Measurements from ENCODE around the gene CRYBB1. TPM values are rescaled to one million over a fixed set of nuclear protein-coding genes. Genes with fewer than 3 reads are reported as not detected.

CRYBB1 gene
- total and polyA plus RNA-seq, 4 donors: 0.14 to 1.1 (median 0.45) TPM

GRCh38 chr22:26656891-26657851, 39.3 kb upstream of the CRYBB1 start, which contains the start of gene MIAT:
MIAT (plus strand) TSS chr22:26657588.
- peak in 1 of 3 donors; percentile 35 for DNase-seq

GRCh38 chr22:26651815-26652214, 34.0 kb upstream of the CRYBB1 start:
- H3K4me1 ChIP-seq (ENCODE audit: control insufficient read depth in 5 of 5, insufficient read depth in 5 of 5, low read length in 5 of 5): no peaks in the 10 kb centered on the region
- no peaks in the 10 kb centered on the region for H3K36me3 ChIP-seq (ENCODE audit: control insufficient read depth in 4 of 4, insufficient read depth in 4 of 4, low read length in 4 of 4)
- no peak overlapping the region for H3K27ac ChIP-seq (ENCODE audit: low read depth in 1 of 2, low read length in 1 of 2)
- no peak for TF ChIP-seq CTCF (IDR thresholded peaks at IDR 0.05; ENCODE audit: control extremely low read depth, extremely low read depth)
- WGBS, 2 donors: 70 to 76% methylated on average over 10 of the region's 10 CpGs
- H3K9me3 ChIP-seq (ENCODE audit: control insufficient read depth in 4 of 4, insufficient read depth in 3 of 4, low read length in 3 of 4): peaks cover 0 to 1% (median 0%) of the 10 kb centered on the region in 4 donors
- ATAC-seq (ENCODE audit: insufficient read depth, low FRiP score) (no peak), DNase-seq (no peak)
- H3K27me3 ChIP-seq (ENCODE audit: control insufficient read depth in 3 of 3, insufficient read depth in 3 of 3, low read length in 2 of 3): peaks cover 0 to 63% (median 31%) of the 10 kb centered on the region in 3 donors
- H3K4me3 ChIP-seq: no peak overlapping the region
- H3K9ac ChIP-seq (ENCODE audit: insufficient read depth in 1 of 2, low read length in 2 of 2): no peak overlapping the region

More at GRCh38 chr22:26656891-26657851, 39.3 kb upstream of the CRYBB1 start, which contains the start of gene MIAT:
- Histone ChIP-seq H3K27me3 (ENCODE audit: control insufficient read depth in 3 of 3, insufficient read depth in 3 of 3, low read length in 2 of 3) (peaks cover 0 to 64% (median 52%) of the 10 kb centered on the region in 3 donors), H3K36me3 (ENCODE audit: control insufficient read depth in 4 of 4, insufficient read depth in 4 of 4, low read length in 4 of 4) (no peaks in the 10 kb centered on the region), H3K9me3 (ENCODE audit: control insufficient read depth in 4 of 4, insufficient read depth in 3 of 4, low read length in 3 of 4) (no peaks in the 10 kb centered on the region), H3K27ac (ENCODE audit: low read depth in 1 of 2, low read length in 1 of 2) (no peak within 1 kb of the TSS), H3K4me3 (no peak within 1 kb of the TSS), H3K9ac (ENCODE audit: insufficient read depth in 1 of 2, low read length in 2 of 2) (no peak within 1 kb of the TSS), H3K4me1 (ENCODE audit: control insufficient read depth in 5 of 5, insufficient read depth in 5 of 5, low read length in 5 of 5) (peaks cover 0 to 13% (median 0%) of the 10 kb centered on the region in 5 donors)
- no peak for TF ChIP-seq CTCF (IDR thresholded peaks at IDR 0.05; ENCODE audit: control extremely low read depth, extremely low read depth)
- WGBS, 2 donors: 2 to 3% methylated on average over 62 of the region's 62 CpGs
- ATAC-seq (ENCODE audit: insufficient read depth, low FRiP score): peak; percentile 38

- TF ChIP-seq CTCF (IDR thresholded peaks at IDR 0.05; ENCODE audit: control extremely low read depth, extremely low read depth): no peak
- H3K27me3 ChIP-seq (ENCODE audit: control insufficient read depth in 3 of 3, insufficient read depth in 3 of 3, low read length in 2 of 3): peaks cover 0 to 59% (median 38%) of the 10 kb centered on the region in 3 donors
- no peak overlapping the region for H3K4me3 ChIP-seq
- no peak overlapping the region for H3K27ac ChIP-seq (ENCODE audit: low read depth in 1 of 2, low read length in 1 of 2)
- no peaks in the 10 kb centered on the region for H3K36me3 ChIP-seq (ENCODE audit: control insufficient read depth in 4 of 4, insufficient read depth in 4 of 4, low read length in 4 of 4)
- no peak for DNase-seq
- H3K9me3 ChIP-seq (ENCODE audit: control insufficient read depth in 4 of 4, insufficient read depth in 3 of 4, low read length in 3 of 4): peaks cover 0 to 1% (median 0%) of the 10 kb centered on the region in 4 donors
- WGBS, 2 donors: 83 to 89% methylated on average over 6 of the region's 6 CpGs
- ATAC-seq (ENCODE audit: insufficient read depth, low FRiP score): no peak
- no peak overlapping the region for H3K9ac ChIP-seq (ENCODE audit: insufficient read depth in 1 of 2, low read length in 2 of 2)
- no peaks in the 10 kb centered on the region for H3K4me1 ChIP-seq (ENCODE audit: control insufficient read depth in 5 of 5, insufficient read depth in 5 of 5, low read length in 5 of 5)
Observed at GRCh38 chr22:26650722-26651421, 33.0 kb upstream of the CRYBB1 start.
